HG02840 (cell line): ENCODE results near the gene ADPGK.
A peak's percentile ranks its signal among the peaks of the same experiment; 100 is the strongest.

Experiments
- ATAC-seq: cut with Tn5 transposase; IDR thresholded peaks from one replicate; pipeline ENCODE4 v1.9.1; 2021; ENCODE audit warnings: mild to moderate bottlenecking, moderate library complexity, moderate number of reproducible peaks; ENCODE audit not compliant: unreplicated experiment, low FRiP score

ADPGK gene

DNA sequence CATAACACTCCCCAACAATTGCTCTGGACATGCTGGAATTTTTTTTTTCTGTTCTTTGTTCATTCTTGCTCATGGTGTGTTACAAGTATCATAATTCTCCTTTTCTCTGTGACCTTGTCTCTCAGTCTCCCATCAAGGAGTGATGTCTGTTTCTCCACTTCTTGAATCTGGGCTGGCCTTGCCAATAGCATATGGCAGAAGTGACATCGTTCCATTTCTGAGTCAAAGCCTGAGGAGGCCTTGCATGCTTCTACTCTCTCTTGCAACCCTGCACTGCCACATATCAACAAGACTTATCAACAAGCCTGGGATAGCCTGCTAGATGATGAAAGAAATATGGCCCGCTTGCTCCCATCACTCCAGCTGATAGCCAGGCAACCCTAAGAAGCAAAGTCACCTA lies 8.9 kb upstream of the ADPGK start:
- no peak for ATAC-seq

DNA sequence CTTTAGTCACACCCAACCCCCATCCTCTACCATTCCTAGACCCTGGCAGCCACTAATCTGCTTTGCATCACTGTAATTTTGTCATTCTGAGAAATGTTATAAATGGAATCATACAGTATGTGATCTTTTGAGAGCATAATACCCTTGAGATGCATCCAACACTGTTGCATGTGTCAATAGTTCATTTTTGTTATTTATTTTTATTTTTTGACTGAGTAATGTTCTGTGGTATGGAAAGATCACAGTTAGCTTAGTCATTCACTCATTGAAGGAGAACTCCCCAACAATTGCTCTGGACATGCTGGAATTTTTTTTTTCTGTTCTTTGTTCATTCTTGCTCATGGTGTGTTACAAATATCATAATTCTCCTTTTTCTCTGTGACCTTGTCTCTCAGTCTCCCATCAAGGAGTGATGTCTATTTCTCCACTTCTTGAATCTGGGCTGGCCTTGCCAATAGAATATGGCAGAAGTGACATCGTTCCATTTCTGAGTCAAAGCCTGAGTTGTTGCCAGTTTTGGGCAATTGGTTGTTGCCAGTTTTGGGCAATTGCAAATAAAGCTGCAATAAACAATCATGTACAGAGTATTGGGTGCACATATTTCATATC lies 6.8 kb upstream of the ADPGK start:
- ATAC-seq: no peak

- ATAC-seq: no peak
Measured at GRCh38 chr15:72787526-72787925, 4.0 kb upstream of the ADPGK start.

DNA sequence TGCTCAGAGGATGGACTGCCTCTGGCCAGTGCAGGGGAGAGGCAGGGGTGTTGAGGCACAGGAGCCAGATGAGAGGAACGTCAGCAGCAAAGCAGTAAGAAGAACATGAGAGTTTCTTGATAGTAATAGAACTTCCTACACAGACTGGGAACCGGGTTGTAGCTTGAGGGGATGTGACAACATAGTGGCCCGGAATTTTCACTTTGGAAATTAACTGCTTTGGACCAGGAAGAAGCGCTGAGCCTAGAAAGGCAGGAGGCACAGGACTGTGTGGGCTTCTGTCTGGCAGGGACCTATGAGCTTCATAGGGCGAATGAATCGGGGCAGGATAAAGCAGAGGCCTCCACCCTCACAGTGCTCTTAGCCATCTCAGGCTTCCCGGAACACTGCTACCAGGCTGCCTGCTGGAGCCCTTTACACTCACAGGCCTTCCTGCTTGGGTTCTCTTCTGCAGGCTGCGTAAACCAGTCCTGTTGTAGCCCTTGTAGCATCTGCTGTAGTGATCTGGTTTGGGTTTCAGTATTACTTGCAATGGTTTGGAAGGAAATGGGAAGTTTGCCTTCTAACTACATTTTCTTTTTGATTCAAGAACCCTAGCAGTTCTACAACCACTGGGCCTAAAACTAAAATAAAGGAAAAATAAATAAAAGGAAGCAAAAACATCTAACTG lies 3.3 kb upstream of the ADPGK start:
- no peak for ATAC-seq

DNA sequence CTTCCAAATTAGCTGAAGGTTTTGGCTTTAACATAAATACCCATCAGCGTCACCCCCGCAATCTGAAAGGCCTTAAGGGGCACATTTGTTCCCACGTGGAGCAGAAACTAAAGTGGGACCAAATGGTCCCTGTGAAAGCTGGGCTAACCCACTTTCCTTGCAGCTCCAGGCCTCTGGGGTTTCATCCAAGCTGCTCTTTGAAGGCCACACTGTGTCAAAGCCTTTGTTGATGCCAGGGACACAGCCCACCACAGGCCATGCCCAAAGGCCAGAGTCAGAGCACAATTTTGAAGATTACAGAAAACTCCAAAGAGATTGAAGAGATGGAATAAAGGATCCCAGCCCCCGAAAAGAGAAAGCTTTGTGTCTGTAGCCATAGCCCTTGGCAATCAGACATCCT lies 2.7 kb upstream of the ADPGK start:
- ATAC-seq: no peak

GRCh38 chr15:72785841-72786240 lies 2.3 kb upstream of the ADPGK start:
- ATAC-seq: no peak

DNA sequence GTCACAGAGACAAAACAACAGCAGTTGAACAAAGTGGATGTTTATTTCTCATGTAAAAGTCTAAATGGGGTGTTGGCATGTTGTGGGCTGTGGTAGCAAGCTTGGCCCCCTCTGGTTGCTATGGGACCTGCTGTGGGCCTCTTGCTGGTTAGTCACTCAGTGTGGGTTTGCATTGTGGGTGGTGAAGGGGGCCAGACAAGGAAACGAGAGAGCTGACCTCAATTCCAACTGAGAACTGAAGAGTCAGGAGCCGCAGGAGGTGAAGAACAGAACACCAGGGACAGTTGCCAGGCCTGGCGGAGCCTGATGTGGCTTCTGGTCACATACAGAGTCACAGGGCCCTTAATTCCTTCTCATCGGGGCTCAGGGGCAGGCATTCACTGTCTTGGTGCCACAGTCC lies 1.9 kb upstream of the ADPGK start:
- ATAC-seq: no peak

GRCh38 chr15:72784456-72784876 lies 908 bp upstream of the ADPGK start:
- ATAC-seq: no peak

GRCh38 chr15:72783004-72783639 lies 436 bp downstream of the ADPGK start:
- ATAC-seq: peak; percentile 40

- no peak for ATAC-seq
Measured at GRCh38 chr15:72782274-72783003, 1.1 kb downstream of the ADPGK start.

DNA sequence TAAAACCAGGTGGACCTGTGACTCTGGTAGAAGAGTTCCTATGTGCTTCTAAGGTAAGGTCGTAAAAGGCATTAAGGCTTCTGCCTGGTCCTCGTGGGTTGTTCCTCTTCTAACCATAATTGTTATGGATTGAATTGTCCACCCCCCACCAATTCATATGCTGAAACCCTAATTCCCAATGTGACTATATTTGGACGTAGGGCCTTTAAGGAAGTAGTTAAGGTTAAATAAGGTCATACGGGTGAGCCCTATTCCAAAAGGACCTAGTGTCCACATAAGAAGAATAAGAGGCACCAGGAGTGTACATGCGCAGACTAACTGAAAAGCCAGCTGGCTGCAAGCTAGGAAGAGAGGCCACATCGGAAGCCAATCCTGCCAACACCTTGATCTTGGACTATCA lies 1.9 kb downstream of the ADPGK start:
- no peak for ATAC-seq

- no peak for ATAC-seq
Measured at GRCh38 chr15:72778796-72779195, 4.8 kb downstream of the ADPGK start.

- ATAC-seq: no peak
Measured at GRCh38 chr15:72774696-72775383, 8.7 kb downstream of the ADPGK start.

- no peak for ATAC-seq
Measured at GRCh38 chr15:72771329-72771725, 12.2 kb downstream of the ADPGK start.

DNA sequence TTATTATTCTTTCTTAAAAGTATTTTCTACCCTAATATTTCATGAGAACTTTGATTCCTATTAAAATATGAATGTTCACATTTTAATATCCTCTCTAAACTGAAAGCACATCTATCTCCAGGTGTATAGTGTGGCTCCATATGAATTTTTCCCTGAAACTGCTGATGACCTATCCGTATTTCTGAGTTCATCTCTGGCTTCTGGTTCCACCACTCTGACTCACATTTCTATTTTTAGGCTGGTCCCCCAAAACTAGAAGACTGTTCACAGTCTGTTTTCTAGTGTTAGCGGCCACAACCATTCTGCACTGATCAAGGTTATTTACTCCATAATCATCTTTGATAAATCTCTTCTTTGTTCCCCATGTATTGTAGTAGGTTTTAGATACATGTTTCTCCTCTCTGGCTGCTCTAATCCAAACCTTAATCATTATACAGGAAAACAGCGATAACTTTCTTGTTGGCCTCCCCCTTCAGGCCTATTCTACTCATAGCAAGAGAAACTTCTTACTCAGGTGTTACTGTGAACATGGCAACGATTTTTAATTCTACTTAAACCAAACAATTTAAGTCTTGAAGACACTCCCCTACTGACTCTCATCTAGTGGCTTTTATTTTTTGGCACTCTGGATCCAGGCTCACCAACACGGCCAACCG lies 12.8 kb downstream of the ADPGK start:
- ATAC-seq: no peak

DNA sequence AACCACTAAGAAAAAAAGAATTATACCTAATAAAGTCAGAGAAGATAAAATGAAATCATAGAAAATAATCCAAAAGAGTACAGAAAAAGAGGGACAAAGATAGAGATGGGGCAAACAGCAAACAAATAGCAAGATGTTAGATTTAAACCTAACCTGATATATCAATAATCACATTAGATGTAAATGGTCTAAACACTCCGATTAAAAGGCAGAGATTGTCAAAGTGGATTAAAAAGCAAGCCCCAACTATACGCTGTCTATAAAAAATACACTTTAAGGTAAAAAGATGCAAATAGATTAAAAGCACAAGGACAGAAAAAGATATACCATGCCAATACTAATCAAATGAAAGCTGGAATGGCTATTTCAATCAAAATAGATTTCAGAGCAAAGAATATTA lies 16.8 kb downstream of the ADPGK start:
- no peak for ATAC-seq

DNA sequence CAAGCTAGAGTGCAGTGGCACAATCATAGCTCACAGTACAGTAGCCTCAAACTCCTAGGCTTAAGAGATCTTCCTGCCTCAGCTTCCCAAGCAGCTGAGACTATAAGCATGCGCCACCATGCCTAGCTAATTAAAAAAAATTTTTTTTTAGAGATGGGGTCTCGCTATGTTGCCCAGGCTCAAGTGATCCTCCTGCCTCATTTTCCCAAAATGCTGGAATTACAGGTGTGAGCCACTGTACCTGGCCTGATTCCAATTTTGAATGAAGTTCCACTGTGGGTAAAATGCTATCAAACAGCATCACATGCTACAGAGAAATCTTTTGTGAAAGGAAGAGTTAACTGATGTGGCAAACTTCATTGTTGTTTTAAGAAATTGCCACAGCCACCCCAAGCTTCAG lies 17.5 kb downstream of the ADPGK start:
- ATAC-seq: no peak

DNA sequence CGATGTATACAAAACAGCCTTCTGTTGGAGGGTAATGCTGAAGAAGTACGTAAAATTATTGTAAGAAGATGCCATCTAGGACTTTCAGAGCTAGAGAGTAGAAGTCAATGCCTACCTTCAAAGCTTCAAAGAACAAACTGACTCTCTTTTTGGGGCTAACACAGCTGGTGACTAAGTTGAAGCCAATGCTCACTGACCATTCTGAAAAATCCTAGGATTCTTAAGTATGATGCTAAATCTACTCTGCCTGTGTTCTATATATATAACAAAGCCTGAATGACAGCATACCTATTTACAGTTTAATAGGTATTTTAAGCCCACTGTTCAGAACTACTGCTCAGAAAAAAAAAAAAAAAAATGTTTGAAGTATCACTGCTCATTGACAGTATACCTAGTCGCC lies 18.9 kb downstream of the ADPGK start:
- ATAC-seq: no peak

GRCh38 chr15:72760590-72761260 lies 22.8 kb downstream of the ADPGK start:
- ATAC-seq: no peak

- no peak for ATAC-seq
Measured at GRCh38 chr15:72758182-72758581, 25.4 kb downstream of the ADPGK start.
